Adrenal gland (tissue), 5 donors: ENCODE results near the gene RANBP10.

Source experiments
- POLR2A ChIP-seq, 2 donors: fragments of 450-650 bp; IDR thresholded peaks; one replicate each; pipeline ENCODE4 v1.6.1; 2017; ENCODE audit warnings: antibody characterized with exemption in 2 of 2, mild to moderate bottlenecking in 2 of 2, moderate library complexity in 1 of 2
- TF ChIP-seq, protein P1 (sequence below), 6 experiments: fragments of 450-650 bp in 4 of 6; fragments of 200-600 bp in 2 of 6; sonication (generic) in 1 of 6; IDR thresholded peaks; 1 replicate in 5 of 6; 2 replicates in 1 of 6; pipeline versions ENCODE4 v1.5.1 to v1.8.0; 2016 to 2021; ENCODE audit warnings: antibody characterized with exemption in 6 of 6, mild to moderate bottlenecking in 2 of 6, moderate library complexity in 1 of 6
- donor health status: DM: no; HTN: no; CAD: no.

GRCh38 chr16:67775273-67775672 lies 31.1 kb downstream of the RANBP10 start:
- TF ChIP-seq POLR2A (IDR thresholded peaks at IDR 0.05) = no peak
- TF ChIP-seq, protein P1, sequence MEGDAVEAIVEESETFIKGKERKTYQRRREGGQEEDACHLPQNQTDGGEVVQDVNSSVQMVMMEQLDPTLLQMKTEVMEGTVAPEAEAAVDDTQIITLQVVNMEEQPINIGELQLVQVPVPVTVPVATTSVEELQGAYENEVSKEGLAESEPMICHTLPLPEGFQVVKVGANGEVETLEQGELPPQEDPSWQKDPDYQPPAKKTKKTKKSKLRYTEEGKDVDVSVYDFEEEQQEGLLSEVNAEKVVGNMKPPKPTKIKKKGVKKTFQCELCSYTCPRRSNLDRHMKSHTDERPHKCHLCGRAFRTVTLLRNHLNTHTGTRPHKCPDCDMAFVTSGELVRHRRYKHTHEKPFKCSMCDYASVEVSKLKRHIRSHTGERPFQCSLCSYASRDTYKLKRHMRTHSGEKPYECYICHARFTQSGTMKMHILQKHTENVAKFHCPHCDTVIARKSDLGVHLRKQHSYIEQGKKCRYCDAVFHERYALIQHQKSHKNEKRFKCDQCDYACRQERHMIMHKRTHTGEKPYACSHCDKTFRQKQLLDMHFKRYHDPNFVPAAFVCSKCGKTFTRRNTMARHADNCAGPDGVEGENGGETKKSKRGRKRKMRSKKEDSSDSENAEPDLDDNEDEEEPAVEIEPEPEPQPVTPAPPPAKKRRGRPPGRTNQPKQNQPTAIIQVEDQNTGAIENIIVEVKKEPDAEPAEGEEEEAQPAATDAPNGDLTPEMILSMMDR (IDR thresholded peaks at IDR 0.05) = no peak
